HTERT RPE-1 (cell line): ENCODE data around the gene GAGE13.
"Not testable (repeated sequence)": the region's sequence is repeated elsewhere in the genome, so short reads cannot be mapped to it uniquely, and the experiment has no call there.

Experiments
- in situ Hi-C: fragments of 300-500 bp; cut with MboI; formaldehyde crosslinking; loops from 4 replicates; pipeline ENCODE4 v1.14.3; 2020; ENCODE audit warnings: low sequenced_read_pairs

Gene GAGE13

DNA sequence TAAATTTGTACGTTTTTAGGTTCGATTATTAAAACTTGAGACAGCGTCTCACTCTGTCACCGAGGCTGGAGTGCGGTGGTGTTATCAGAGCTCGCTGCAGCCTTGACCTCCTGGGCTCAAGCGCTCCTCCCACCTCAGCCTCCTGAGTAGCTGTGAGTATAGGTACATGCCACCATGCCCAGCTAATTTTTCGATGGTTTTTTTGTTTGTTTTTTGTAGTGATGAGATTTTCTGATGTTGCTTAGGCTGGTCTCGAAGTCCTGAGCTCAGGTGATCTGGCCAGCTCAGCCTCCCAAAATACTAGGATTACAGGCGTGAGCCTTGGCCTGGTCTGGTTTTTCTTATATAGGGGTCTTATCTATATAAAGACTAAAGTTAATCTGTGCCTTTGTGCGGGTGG, 961 bp upstream of the GAGE13 start:
- in situ Hi-C loops, result not testable (repeated sequence)

DNA sequence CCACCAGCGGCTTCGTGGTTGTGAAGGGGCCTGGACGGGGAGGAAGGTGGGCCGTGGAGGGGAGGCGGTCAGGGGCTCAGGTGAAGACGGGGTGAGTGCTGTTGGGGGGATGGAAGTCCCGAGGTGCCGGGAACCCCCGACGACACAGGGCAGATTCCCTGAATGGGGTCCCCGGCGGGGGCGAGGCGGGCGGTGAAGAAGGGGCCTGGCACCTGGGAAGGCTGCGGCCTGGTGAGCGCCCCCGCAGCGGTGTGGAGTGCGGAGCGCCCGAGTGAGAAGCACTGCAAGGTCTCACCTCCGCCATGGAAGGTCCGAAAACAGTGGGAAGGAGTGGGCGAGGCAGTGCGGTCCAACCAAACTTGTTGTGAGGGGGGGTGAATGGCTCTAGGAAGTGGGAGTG, 459 bp downstream of the GAGE13 start:
- in situ Hi-C loops, result not testable (repeated sequence)

DNA sequence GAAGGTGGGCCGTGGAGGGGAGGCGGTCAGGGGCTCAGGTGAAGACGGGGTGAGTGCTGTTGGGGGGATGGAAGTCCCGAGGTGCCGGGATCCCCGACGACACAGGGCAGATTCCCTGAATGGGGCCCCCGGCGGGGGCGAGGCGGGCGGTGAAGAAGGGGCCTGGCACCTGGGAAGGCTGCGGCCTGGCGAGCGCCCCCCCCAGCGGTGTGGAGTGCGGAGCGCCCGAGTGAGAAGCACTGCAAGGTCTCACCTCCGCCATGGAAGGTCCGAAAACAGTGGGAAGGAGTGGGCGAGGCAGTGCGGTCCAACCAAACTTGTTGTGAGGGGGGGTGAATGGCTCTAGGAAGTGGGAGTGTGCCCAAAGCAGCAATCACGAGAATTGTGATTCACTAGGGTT, 10.1 kb downstream of the GAGE13 start:
- in situ Hi-C loops, result not testable (repeated sequence)

DNA sequence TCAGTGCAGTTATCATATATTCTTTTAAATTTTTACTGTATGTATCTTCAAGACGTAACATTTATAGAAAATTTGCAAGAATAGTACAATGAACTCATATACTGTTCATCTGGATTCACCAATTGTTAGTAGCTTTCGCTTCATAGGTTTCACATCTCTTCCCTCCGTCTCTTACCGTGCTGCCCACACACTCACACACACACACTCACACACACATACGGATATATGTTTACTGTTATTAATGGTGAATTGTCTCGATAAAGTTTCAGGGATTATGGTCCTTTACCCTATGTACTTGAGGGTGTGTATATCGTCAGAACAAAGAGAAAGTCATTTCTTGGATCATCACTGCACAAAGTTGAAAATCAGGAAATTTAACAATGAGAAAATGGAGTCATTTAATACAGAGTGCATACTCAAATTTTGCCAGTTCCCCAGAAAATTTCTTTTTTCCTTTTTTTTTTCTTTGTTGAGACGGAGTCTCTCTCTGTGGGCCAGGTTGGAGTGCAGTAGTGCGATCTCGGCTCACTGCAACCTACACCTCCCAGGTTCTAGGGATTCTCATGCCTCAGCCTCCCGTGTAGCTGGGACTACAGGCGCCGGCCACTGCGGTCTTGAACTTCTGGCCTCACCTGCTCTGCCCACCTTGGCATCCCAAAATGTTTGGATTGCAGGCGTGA, 13.3 kb downstream of the GAGE13 start:
- in situ Hi-C loops, result not testable (repeated sequence)

DNA sequence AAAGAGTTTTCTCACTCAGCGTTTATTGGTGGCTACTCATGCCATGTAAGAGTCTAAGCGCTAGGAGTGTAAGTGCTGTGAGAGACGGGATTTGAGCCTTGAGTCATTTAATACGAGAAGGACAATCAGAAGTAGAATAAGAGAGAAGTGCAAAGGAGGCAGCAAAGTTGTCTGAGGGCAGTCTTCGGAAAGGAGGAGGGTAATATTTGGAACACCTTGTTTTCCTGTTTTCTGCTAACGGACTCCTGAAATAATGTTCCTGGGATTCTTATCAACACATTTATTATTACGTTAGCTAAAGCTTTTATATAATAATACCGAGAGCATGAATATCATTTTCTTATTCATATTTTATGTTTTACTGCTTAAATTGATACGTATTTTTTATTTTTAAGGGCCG, 14.0 kb downstream of the GAGE13 start:
- in situ Hi-C loops, result not testable (repeated sequence)

DNA sequence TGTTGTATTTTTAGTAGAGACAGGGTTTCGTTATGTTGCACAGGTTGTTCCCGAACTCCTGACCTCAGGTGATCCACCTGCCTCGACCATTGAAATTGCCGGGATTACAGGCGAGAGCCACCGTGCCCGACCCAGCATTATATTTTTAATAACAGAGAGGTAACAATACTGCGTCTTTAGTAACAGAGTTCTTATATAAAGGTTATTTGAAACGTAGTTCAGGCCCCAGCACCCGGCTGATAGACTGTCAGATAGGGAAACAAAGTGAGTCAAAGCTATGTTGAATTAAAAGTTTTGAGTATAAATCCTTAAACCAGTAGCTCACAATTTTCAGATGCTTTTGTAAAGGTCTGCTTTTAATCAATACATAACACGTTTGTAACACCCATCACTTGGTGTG, 14.8 kb downstream of the GAGE13 start:
- in situ Hi-C loops, result not testable (repeated sequence)
